Measurements from ENCODE around the gene SYNPO2L. TPM values are rescaled to one million over a fixed set of nuclear protein-coding genes. Genes with fewer than 3 reads are reported as not detected.
A peak's percentile ranks its signal among the peaks of the same experiment; 100 is the strongest.

SYNPO2L gene
- total RNA-seq, 1 experiment from 2014 or later = 0.16 TPM

GRCh38 chr10:73614720-73615119, 41.1 kb downstream of the SYNPO2L start:
- TF ChIP-seq, protein P1, sequence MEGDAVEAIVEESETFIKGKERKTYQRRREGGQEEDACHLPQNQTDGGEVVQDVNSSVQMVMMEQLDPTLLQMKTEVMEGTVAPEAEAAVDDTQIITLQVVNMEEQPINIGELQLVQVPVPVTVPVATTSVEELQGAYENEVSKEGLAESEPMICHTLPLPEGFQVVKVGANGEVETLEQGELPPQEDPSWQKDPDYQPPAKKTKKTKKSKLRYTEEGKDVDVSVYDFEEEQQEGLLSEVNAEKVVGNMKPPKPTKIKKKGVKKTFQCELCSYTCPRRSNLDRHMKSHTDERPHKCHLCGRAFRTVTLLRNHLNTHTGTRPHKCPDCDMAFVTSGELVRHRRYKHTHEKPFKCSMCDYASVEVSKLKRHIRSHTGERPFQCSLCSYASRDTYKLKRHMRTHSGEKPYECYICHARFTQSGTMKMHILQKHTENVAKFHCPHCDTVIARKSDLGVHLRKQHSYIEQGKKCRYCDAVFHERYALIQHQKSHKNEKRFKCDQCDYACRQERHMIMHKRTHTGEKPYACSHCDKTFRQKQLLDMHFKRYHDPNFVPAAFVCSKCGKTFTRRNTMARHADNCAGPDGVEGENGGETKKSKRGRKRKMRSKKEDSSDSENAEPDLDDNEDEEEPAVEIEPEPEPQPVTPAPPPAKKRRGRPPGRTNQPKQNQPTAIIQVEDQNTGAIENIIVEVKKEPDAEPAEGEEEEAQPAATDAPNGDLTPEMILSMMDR (IDR thresholded peaks at IDR 0.05; ENCODE audit: insufficient read depth in 1 of 2, low read depth in 1 of 2, low read length in 1 of 2, severe bottlenecking in 1 of 2, unreplicated experiment in 1 of 2) = no peak
- Histone ChIP-seq H3K4me3 (ENCODE audit: low read depth, low read length) (no peak overlapping the region), H3K27me3 (replicated peaks; ENCODE audit: control insufficient read depth, insufficient read depth, low read length) (no peaks in the 10 kb centered on the region), H3K4me1 (no peaks in the 10 kb centered on the region), H3K9me3 (no peaks in the 10 kb centered on the region), H3K36me3 (ENCODE audit: control insufficient read depth, insufficient read depth, low read length) (no peaks in the 10 kb centered on the region)
- BruUV-seq (replicated peaks) = no TSS peak
- H3K4me1 Mint-ChIP-seq (ENCODE audit: low read depth, unreplicated experiment) = no peaks in the 10 kb centered on the region
- CTCF ChIA-PET = no interaction called here
- POLR2A ChIA-PET = no interaction called here
- H3K27me3 Mint-ChIP-seq (ENCODE audit: insufficient read depth, unreplicated experiment) = no peaks in the 10 kb centered on the region
- no peaks in the 10 kb centered on the region for H3K9me3 Mint-ChIP-seq (ENCODE audit: unreplicated experiment)
- H3K4me3 Mint-ChIP-seq (ENCODE audit: unreplicated experiment) = no peak overlapping the region
- intact Hi-C loops (cut with micrococcal nuclease; ENCODE audit: unreplicated experiment) = no loop called here
- no peak for DNase-seq
- no peaks in the 10 kb centered on the region for H3K36me3 Mint-ChIP-seq (ENCODE audit: insufficient read depth, unreplicated experiment)
- H3K27ac Mint-ChIP-seq (ENCODE audit: unreplicated experiment) = no peak overlapping the region

- Mint-ChIP-seq H3K4me1 (ENCODE audit: low read depth, unreplicated experiment) (no peaks in the 10 kb centered on the region), H3K36me3 (ENCODE audit: insufficient read depth, unreplicated experiment) (peaks cover 7% of the 10 kb centered on the region), H3K27ac (ENCODE audit: unreplicated experiment) (no peak overlapping the region), H3K27me3 (ENCODE audit: insufficient read depth, unreplicated experiment) (no peaks in the 10 kb centered on the region), H3K4me3 (ENCODE audit: unreplicated experiment) (no peak overlapping the region), H3K9me3 (ENCODE audit: unreplicated experiment) (no peaks in the 10 kb centered on the region)
- Histone ChIP-seq H3K9me3 (no peaks in the 10 kb centered on the region), H3K36me3 (ENCODE audit: control insufficient read depth, insufficient read depth, low read length) (no peaks in the 10 kb centered on the region), H3K4me3 (ENCODE audit: low read depth, low read length) (no peak overlapping the region), H3K4me1 (no peaks in the 10 kb centered on the region), H3K27me3 (replicated peaks; ENCODE audit: control insufficient read depth, insufficient read depth, low read length) (no peaks in the 10 kb centered on the region)
- ChIA-PET POLR2A (no interaction called here), CTCF (no interaction called here)
- TF ChIP-seq, protein P1 (IDR thresholded peaks at IDR 0.05; ENCODE audit: insufficient read depth in 1 of 2, low read depth in 1 of 2, low read length in 1 of 2, severe bottlenecking in 1 of 2, unreplicated experiment in 1 of 2) = no peak
- intact Hi-C loops (cut with micrococcal nuclease; ENCODE audit: unreplicated experiment) = no loop called here
- DNase-seq = no peak
- no TSS peak for BruUV-seq (replicated peaks)
Measured at GRCh38 chr10:73609116-73609515, 46.7 kb downstream of the SYNPO2L start.

DNA sequence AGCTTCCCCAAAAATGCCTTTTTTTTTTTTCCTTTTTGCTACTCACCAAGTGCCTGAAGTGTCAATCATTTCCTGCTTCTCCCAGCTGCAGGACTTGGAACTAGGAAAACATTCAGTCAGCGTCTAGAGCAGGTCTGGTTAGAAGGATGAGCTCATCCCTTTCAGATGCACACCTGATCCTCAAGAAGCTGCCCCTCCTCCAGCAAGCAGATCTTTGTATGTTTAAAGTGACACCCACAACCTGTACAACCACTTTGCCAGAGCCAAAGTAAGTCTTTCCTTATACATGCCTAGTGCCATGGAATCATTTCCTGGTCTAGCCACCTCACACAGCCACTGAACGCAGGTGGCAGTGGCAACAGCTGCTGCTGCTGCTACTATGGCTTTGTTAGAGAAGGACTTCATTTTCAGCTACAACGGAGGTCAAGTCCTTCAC, 54.3 kb downstream of the SYNPO2L start:
- ChIA-PET CTCF (interaction anchor here (0.7 to 1.5 kb wide), 4 partner anchors 10 to 72 kb away, joined by 3 to 12 read pairs (median 4); partner anchors contain the start of gene USP54), POLR2A (interaction anchor here (0.6 to 1.5 kb wide), 6 partner anchors 10 to 1963 kb away, joined by 3 to 11 read pairs (median 6); partner anchors contain the start of genes PPP3CB and USP54)
- H3K36me3 ChIP-seq (ENCODE audit: control insufficient read depth, insufficient read depth, low read length) = no peaks in the 10 kb centered on the region; the same call in 1 of the 2 replicates
- H3K36me3 Mint-ChIP-seq (ENCODE audit: insufficient read depth, unreplicated experiment) = peaks cover 7% of the 10 kb centered on the region
- H3K4me3 Mint-ChIP-seq (ENCODE audit: unreplicated experiment) = peak overlapping the region; percentile 57
- DNase-seq = peak; percentile 77 to 81
- H3K4me1 ChIP-seq = peaks cover 18% of the 10 kb centered on the region
- H3K4me1 Mint-ChIP-seq (ENCODE audit: low read depth, unreplicated experiment) = peaks cover 12% of the 10 kb centered on the region
- H3K9me3 ChIP-seq = no peaks in the 10 kb centered on the region
- no peak overlapping the region for H3K4me3 ChIP-seq (ENCODE audit: low read depth, low read length)
- H3K27ac Mint-ChIP-seq (ENCODE audit: unreplicated experiment) = peak overlapping the region; percentile 88
- TF ChIP-seq, protein P1 (IDR thresholded peaks at IDR 0.05; ENCODE audit: insufficient read depth in 1 of 2, low read depth in 1 of 2, low read length in 1 of 2, severe bottlenecking in 1 of 2, unreplicated experiment in 1 of 2) = no peak
- H3K9me3 Mint-ChIP-seq (ENCODE audit: unreplicated experiment) = no peaks in the 10 kb centered on the region
- no peaks in the 10 kb centered on the region for H3K27me3 ChIP-seq (replicated peaks; ENCODE audit: control insufficient read depth, insufficient read depth, low read length)
- intact Hi-C loops (cut with micrococcal nuclease; ENCODE audit: unreplicated experiment) = loop anchor here (1.0 to 2.0 kb wide), 2 partner anchors 9 to 23 kb away; no protein-coding TSS in a partner anchor
- no peaks in the 10 kb centered on the region for H3K27me3 Mint-ChIP-seq (ENCODE audit: insufficient read depth, unreplicated experiment)
- BruUV-seq (replicated peaks) = no TSS peak
